ENCODE data around the gene THOC1. TPM values are rescaled to one million over a fixed set of nuclear protein-coding genes. Genes with fewer than 3 reads are reported as not detected.

THOC1 gene
- total RNA-seq, 6 experiments from 2014 or later: 11.0 to 16.0 (median 12.6) TPM

DNA sequence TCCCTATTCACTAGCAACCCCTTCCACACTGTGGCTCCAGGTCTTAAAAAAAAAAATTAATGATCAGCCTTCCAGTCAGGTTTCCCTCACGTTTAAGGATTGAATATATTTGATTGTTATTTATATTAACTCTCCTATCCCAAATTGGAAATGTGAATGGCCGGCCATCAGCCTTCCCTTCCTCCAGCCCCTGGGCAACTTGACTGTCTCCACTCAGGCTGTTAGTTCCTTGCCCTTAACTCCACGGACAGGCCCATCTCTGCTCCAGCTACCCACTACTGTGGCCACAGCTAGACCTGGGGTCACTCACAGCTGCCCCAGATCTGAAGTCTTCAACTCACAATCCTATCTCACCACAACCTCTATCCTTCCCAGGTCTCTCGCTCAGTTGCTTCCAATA is 39.9 kb downstream of the THOC1 start:
- Histone ChIP-seq H3K27ac (no peak overlapping the region), H3K36me3 (peaks cover 0 to 24% (median 0%) of the 10 kb centered on the region in 4 donors), H3K4me1 (no peaks in the 10 kb centered on the region), H3K27me3 (no peaks in the 10 kb centered on the region), H3K9me3 (no peaks in the 10 kb centered on the region), H3K4me3 (no peak overlapping the region)
- 86% methylated on average over 4 of the region's 4 CpGs for WGBS (ENCODE audit: insufficient coverage, low coverage, low lambda C conversion rate, missing lambda C conversion rate)
- ATAC-seq (no peak), DNase-seq (no peak)
- intact Hi-C loops (cut with DNase I): no loop called here
- TF ChIP-seq POLR2A (IDR thresholded peaks at IDR 0.05): no peak
- TF ChIP-seq, protein P1, sequence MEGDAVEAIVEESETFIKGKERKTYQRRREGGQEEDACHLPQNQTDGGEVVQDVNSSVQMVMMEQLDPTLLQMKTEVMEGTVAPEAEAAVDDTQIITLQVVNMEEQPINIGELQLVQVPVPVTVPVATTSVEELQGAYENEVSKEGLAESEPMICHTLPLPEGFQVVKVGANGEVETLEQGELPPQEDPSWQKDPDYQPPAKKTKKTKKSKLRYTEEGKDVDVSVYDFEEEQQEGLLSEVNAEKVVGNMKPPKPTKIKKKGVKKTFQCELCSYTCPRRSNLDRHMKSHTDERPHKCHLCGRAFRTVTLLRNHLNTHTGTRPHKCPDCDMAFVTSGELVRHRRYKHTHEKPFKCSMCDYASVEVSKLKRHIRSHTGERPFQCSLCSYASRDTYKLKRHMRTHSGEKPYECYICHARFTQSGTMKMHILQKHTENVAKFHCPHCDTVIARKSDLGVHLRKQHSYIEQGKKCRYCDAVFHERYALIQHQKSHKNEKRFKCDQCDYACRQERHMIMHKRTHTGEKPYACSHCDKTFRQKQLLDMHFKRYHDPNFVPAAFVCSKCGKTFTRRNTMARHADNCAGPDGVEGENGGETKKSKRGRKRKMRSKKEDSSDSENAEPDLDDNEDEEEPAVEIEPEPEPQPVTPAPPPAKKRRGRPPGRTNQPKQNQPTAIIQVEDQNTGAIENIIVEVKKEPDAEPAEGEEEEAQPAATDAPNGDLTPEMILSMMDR (IDR thresholded peaks at IDR 0.05): no peak

DNA sequence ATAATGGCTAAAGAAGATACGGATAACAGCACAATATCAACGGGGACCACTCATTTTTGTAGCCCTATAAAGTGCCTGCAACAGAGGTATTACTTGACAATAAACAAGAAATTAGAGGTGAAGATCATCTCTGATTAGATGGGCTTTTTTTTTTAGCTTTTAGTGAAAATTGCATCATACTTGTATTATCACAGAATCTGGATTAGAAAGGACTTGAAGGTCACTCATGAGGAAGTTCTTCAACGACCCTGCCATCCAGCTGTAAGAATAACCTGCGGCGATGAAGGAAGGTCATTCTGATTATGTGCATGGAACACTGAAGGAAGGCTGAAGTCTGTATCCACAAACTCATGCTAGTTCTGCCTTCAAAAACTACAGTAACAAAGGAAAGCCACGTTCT is 40.5 kb downstream of the THOC1 start:
- TF ChIP-seq POLR2A (IDR thresholded peaks at IDR 0.05): no peak
- TF ChIP-seq, protein P1 (IDR thresholded peaks at IDR 0.05): no peak
- Histone ChIP-seq H3K9me3 (no peaks in the 10 kb centered on the region), H3K27me3 (no peaks in the 10 kb centered on the region), H3K4me3 (no peak overlapping the region), H3K36me3 (peaks cover 0 to 28% (median 0%) of the 10 kb centered on the region in 4 donors), H3K27ac (no peak overlapping the region), H3K4me1 (no peaks in the 10 kb centered on the region)
- intact Hi-C loops (cut with DNase I): no loop called here
- 84% methylated on average over 6 of the region's 6 CpGs for WGBS (ENCODE audit: insufficient coverage, low coverage, low lambda C conversion rate, missing lambda C conversion rate)
- DNase-seq: no peak
- ATAC-seq: no peak

DNA sequence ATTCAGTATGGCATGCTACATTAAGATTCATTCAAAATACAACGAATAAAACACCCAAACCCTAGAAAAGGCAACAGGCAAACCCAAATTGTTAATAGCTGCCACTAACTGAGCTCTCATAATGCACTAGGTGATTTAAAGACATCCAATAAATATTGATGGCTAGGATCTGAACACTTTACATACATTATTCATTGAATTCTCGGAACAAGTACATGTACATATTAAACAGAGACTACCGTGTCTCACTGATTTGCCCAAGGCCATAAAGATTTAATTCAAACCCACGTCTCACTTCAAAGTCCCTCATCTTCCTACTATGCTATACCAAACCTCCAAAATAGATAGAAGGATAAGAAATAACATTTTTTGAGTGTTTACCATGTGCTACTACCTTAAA is 42.1 kb downstream of the THOC1 start:
- Histone ChIP-seq H3K4me3 (no peak overlapping the region), H3K36me3 (peaks cover 0 to 28% (median 0%) of the 10 kb centered on the region in 4 donors), H3K27ac (no peak overlapping the region), H3K27me3 (no peaks in the 10 kb centered on the region), H3K9me3 (no peaks in the 10 kb centered on the region), H3K4me1 (no peaks in the 10 kb centered on the region)
- WGBS (ENCODE audit: insufficient coverage, low coverage, low lambda C conversion rate, missing lambda C conversion rate): 92% methylated on average over 4 of the region's 4 CpGs
- DNase-seq (no peak), ATAC-seq (no peak)
- TF ChIP-seq, protein P1 (IDR thresholded peaks at IDR 0.05): no peak
- no peak for TF ChIP-seq POLR2A (IDR thresholded peaks at IDR 0.05)
- intact Hi-C loops (cut with DNase I): no loop called here

DNA sequence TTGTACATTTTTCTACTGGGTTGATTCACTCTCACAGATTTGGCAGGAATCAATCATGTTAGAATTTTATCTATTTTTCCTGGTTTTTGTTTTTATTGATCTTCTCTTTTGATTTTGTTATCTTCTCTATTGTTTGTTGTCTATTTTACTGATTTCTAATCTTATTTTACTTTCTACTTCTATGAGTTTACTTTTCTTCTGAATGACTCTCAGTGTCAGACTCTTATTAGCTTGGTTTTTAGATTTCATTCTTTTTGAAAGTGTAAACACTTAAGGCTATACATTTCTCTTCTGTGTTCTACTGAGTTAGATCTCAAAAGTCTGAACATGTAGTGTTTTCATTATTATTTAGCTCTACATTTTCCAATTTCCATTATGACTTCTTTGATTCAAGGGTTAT is 47.1 kb downstream of the THOC1 start:
- DNase-seq (no peak), ATAC-seq (no peak)
- no peak for TF ChIP-seq POLR2A (IDR thresholded peaks at IDR 0.05)
- TF ChIP-seq, protein P1 (IDR thresholded peaks at IDR 0.05): no peak
- Histone ChIP-seq H3K36me3 (peaks cover 0 to 43% (median 6%) of the 10 kb centered on the region in 4 donors), H3K27me3 (no peaks in the 10 kb centered on the region), H3K4me3 (no peak overlapping the region), H3K27ac (no peak overlapping the region), H3K4me1 (no peaks in the 10 kb centered on the region), H3K9me3 (no peaks in the 10 kb centered on the region)
- intact Hi-C loops (cut with DNase I): no loop called here

Measured in right lobe of liver (tissue), 6 donors.